ENCODE results near the gene RNH1.

Gene RNH1

DNA sequence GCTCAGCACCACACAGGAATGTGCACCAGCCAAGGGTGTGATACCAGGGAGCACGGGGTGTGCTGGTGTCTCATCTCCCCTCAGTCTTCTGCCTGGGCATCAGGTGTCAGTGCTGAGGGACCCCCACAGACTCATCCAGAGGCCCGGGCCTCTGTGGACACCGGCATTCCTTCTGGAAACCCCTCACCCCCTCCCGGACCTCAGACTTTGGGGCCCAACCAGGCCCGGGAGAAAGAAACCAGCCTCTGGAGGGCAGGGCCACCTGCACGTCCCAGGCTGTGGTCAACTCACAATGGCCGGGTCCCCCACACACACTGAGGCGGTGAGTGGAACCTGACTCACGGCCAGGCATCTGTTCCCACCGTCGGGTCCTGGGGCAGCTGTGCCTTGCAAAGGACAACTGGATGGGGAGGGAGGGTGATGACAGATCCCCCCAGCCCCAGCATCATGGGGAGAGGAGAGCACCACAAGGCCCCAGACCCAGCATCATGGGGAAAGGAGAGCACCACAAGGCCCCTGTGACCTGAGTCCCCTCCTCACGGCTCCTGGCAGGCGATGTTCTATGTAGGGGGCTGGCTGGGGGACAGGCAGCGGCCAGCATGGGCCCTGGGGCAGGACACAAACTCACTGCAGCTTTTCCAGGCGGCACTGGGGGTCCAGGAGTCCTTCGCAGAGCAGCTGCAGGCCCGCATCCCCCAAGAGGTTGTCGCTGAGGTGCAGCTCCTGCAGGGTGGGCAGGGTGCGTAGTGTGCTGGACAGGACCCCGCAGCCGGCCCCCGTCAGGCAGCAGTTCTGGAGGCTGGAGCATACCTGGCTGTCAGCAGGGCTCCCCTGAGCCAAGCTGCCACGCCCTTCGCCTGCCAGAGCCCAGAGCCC lies 7.6 kb downstream of the RNH1 start:
- DNase-seq (ENCODE audit: low read depth), result no peak

DNA sequence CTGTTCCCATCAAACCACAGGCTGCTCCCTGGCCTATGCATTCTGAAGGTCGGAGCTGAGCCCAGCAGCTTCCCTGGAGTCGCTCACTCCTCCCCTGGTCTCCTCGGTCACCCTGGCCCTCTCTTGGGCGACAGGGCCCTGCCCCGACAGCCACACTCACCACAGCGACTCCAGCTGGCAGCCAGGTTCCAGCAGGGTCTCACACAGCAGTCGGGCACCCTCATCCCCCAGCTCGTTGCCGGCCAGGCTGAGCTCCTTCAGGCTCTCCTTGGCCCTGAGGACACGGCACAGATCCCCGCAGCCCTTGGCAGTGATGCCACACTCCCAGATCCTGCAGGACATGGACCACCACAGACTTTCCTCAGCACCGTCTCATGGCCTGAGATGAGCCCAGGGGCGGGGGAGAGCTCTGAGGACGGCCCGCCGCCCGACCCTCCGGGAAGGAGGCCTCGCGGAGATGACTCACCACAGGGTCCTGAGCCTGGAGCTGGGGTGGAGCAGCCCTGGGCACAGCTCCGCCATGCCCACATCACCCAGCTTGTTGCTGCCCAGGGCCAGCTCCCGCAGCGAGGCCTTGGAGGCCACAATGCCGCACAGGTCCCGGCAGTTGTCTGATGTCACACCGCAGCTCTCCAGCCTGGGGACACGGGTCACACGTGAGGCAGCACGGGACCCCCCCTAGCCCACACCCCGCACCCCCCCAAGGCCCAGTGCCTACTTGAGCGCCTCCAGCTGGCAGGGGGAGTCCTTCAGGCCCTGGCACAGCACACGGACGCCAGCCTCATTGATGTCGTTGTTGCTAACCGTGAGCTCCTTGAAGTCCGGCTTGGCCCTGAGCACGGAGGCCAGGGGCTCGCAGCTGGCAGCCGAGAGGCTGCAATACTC lies 8.5 kb downstream of the RNH1 start:
- no peak for DNase-seq (ENCODE audit: low read depth)

DNA sequence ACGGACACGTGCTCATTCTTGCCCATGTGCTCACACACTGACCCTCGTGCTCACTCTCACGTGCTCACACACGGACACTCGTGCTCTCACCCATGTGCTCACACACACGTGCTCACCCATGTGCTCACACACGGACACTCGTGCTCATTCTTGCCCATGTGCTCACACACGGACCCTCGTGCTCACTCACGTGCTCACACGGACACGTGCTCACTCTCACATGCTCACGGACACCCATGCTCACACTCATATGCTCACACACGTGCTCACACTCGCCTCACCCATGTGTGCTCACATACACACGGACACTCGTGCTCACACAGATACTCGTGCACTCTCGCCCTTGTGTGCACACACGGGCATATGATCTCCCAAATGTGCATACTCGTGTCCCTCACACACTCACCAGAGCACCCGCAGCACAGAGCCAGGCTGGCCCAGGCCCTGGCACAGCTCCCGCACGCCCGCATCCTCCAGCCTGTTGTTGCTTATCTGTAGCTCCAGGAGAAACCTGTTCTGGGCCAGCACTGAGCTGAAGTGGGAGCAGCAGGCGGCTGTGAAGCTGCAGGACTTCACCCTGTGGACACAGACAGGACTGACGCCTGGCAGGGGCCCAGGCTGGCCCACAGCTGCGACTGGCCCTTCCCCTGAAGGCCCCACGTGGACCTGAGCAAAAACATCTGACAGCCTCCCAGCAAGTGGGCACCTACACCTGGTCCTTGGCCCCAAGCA lies 9.3 kb downstream of the RNH1 start:
- DNase-seq (ENCODE audit: low read depth), result no peak

DNA sequence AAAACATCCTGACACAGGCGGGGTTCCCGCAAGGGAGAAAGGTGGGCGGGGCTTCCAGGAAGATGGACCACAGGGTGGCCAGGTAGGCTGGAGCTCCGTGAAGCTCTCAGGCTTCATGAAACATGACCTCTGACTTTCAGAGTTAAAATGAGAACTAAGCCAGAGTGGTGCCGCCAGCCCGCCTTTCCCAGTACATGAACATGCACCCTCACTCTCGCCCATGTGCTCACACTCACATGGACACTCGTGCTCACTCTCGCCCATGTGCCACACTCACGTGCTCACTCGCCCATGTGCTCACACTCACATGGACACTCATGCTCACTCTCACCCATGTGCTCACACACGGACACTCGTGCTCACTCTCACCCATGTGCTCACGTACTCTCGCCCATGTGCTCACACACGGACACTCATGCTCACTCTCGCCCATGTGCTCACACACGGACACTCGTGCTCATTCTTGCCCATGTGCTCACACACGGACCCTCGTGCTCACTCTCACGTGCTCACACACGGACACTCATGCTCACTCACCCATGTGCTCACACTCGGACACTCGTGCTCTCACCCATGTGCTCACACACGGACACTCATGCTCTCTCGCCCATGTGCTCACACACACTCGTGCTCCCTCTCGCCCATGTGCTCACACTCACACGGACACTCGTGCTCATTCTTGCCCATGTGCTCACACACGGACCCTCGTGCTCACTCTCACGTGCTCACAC lies 10.0 kb downstream of the RNH1 start:
- DNase-seq (ENCODE audit: low read depth), result peak; percentile 25

DNA sequence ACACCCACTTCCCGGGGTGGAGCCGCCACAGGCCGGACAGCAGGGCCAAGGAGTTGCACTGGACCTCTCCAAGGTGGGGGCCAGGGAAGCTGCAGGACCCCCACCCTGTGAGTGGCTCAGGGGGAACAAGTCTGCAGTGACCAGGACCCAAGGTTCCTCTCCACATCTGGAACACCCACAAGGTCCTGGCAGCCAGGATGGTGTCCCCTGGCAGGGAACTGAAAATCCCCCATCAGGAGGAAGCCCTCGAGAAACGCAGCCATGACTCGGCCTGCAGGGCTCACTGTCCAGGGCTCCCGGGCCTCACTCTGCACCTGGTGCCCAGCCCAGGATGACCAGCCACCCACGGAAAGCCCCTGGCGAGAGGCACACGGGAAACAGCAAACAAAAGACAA lies 11.5 kb downstream of the RNH1 start:
- DNase-seq (ENCODE audit: low read depth), result no peak

DNA sequence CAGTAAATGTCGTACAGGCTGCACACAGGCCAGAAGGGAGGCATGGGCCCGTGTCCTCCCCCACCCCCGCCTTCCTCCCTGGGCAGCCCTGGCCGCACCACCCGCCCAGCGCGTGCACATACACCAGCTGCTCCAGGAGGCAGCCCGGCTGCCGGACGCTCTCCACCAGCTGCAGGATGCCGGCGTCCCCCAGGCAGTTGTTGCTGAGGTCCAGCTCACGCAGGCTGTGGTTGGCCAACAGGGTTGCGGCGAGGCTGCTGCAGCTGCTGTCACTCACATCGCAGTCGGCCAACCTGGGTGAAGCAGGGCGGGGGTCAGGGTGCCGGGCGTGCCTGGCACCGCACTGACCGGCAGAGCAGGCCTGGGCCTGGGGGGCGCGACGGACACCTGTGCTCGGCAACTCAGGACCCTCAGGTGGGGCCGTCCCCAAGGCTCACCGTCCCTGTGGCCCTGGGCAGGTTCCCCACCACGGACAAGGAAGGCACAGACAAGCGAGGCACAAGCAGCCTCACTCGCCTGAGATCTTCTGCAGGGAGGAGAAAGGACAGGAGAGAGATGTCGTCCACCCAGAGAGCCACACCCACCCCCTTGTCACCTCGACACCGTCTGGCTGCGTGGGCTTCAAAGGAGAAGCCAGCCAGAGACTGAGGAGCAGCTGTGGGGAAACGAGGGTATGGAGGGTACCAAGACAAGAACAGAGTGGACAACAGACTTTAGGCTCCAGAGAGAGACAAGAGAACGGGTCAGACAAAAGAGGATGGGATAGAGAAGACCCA lies 12.1 kb downstream of the RNH1 start:
- DNase-seq (ENCODE audit: low read depth), result no peak

DNA sequence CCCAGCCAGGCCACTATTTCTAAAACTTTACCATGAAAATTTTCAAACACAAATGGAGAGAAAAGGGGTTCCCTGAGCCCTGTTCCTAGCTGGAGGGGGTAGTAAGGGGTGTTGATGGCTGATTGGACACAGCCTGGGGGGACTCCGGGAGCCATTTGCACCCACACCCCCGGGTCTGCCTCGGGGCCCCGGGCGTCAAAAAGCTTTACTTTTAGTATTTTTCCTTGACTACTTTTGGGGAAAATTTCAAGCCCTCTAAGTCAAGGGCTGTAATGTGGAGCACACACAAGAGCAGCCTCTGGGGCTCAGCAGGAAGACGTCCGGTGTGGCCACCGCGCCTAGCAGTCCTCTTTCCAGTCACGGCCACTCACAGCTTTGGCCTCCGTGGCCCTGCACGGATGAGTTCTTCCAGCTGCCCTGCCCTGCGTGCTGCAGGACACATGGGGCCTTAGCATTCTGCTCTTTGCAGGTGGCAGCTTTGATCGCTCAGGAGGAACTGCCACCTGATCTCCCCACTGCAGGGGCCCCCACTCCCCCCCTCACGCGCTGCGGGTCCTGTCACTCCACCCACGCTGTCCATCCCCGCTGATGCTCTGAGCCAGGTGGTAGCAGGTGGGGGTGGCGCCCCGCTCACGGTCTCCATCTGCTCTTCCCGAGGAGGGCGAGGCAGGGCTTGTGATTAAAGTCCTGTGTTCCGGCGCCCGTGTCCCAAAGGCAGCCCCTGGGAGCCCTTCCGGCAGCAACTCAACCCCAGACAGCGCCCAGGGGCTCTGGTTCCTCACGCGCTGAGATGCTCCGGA lies 14.4 kb downstream of the RNH1 start:
- no peak for DNase-seq (ENCODE audit: low read depth)

DNA sequence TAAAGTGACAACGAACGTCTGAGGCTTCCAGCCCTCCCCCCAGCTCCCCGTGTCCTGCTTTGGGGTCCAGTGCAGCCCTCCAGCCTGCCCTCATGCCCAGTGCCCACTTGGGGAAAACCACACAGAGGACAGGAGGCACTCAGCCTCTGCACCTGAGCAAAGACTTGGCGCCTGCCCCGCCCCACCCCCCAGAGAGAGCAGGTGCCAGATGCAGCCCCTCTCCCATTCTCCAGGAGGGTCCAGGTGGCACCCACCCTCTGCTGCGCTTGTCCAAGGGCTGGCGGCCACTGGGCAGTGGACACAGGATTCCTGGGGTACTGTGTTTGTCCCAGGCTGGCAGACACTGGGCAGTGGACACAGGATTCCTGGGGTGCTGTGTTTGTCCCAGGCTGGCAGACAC lies 15.7 kb downstream of the RNH1 start:
- no peak for DNase-seq (ENCODE audit: low read depth)

DNA sequence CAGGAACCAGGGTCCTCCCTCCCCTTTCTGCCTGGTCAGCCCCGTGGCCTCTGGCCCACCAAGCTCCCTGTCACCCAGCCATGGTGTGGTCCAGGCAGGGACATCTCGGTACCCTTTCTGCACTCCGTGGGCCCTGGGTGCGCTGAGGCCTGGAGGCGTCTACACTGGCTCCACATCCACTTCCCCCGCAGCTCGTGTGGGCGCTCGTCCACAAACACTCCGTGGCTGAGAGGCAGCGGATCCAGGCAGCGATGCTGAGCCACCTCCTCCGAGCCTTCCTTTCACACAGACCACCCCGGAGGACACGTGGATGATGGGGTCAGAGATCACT lies 16.1 kb downstream of the RNH1 start:
- no peak for DNase-seq (ENCODE audit: low read depth)

DNA sequence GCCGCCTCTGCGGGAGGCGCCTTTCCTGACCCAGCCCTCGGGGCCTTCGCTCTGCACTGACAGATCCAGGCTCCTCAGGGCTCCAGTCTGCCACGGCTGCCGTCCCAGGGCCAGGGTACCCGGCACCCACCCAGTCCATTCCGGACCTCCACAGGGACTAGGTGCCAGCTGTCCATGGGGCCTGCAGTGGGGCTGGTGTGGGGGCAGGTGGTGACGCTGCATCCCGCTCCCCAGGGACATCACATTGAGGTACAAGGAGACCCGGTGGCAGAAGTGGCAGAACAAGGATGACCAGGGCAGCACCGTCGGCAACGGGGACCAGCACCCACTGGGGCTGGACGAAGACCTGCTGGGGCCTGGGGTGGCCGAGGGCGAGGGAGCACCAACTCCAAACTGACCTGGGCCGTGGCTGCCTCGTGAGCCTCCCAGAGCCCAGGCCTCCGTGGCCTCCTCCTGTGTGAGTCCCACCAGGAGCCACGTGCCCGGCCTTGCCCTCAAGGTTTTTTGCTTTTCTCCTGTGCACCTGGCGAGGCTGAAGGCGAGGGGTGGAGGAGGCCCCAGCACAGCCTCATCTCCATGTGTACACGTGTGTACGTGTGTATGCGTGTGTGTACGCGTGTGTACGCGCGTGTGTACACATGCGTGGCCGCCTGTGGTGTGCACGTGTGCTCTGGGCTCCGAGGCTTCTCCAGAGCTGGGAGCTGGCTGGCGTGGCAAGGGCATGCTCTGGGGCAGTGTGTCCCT lies 16.7 kb downstream of the RNH1 start:
- DNase-seq (ENCODE audit: low read depth), result no peak

DNA sequence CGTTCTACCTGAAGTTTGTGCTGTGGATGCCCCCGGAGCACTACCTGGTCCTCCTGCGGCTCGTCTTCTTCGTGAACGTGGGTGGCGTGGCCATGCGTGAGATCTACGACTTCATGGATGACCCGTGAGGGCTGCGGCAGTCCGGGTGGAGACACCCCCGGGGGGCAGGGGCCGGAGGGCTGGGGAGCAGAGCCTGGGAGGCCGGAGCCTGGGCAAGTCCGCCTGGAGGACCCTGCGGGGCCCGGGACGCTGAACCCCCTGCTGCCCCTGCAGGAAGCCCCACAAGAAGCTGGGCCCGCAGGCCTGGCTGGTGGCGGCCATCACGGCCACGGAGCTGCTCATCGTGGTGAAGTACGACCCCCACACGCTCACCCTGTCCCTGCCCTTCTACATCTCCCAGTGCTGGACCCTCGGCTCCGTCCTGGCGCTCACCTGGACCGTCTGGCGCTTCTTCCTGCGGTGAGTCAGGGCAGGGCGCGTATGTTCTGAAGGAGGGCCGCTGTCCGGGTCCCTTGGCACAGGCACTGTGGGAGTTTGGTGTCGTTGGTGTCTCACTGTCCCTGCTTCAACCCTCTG lies 17.3 kb downstream of the RNH1 start:
- DNase-seq (ENCODE audit: low read depth), result no peak

DNA sequence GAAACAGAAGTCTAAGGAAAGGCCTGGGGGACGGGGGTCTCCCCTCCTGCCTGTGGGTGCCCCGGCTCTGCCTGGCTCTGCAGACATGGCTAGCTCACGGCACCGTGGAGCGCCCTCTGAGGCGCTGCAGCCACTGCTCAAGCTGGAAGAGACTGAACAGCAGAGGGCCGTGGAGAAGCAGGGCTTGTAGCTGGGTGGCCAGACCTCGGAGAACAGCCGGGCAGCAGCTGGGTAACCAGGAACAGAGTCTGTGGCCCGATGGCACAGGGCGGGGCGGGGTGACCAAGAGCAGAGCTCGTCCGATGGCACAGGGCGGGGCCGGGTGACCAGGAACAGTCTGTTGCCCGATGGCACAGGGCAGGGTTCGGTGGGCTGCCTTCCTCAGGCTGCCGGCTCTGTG lies 18.1 kb downstream of the RNH1 start:
- no peak for DNase-seq (ENCODE audit: low read depth)

DNA sequence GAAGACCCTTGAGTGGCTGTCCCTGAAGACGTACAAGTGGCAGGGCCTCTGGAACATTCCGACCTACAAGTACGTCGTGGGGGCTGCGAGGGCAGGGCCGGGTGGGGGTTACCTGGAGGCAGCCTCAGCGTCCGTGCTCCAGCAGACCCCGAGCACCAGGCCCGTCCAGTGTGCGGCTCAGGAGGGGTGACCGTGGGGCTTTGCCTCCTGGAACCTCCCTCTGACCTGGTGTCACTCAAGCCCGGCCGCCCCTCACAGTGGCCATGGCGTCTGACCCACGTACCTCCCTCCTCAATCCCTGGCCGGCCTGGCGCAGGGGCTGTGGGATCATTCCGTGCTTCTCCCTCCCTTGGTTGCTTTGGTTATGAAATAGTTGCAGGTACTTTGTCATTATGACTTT lies 18.5 kb downstream of the RNH1 start:
- no peak for DNase-seq (ENCODE audit: low read depth)

DNA sequence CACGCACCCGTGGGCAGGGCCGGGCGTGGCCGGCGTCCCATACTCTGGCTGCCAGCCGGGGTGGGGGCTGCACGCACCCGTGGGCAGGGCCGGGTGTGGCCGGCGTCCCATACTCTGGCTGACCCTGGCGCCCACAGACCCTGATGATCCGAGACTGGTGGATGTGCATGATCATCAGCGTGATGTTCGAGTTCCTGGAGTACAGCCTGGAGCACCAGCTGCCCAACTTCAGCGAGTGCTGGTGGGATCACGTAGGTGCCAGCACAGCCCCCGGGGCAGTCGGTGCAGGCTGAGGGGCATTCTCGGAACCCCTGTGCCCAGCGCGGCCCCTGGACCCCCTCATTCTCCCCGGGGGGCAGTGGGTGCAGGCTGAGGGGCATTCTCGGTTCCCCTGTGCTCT lies 19.0 kb downstream of the RNH1 start:
- DNase-seq (ENCODE audit: low read depth), result no peak

DNA sequence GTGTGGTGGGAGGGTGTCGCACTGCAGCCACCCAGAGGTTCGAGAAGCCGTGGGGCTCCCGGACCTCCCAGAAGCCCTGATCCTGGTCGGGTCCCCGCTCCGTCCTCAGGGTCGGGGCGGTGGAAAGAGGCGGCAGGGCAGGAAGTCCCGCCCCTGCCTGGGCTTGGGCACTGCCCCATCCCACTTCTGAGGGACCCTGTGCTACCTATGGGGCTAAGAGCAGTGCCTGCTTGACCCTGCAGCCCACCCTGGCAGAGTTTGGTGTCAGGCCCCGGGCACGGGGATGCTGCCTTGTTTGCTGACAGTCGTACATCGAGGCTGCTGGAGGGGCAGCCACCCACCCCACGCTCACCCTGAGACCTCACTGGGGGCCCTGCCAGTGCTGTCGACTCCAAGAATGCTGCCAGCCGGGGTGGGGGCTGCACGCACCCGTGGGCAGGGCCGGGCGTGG lies 19.4 kb downstream of the RNH1 start:
- no peak for DNase-seq (ENCODE audit: low read depth)

DNA sequence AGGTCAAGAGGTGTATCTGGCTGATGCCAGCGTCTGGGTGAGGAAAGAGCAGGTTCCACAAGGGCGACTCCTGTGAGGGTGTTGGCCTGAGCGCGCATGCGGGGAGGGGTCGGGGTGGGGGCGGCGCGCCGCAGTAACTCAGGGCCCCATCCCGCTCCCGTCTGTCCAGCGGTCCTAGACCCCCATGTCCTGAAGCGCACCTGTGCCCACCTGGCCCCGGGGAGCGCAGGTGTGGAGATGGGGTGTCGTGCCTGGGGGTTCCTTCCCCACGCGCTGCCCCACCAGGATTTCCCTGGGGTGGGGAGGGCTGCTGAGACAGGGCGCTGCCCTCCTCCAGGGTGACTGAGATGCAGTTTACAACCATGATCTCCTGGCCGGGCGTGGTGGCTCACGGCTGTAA lies 20.9 kb downstream of the RNH1 start:
- no peak for DNase-seq (ENCODE audit: low read depth)

DNA sequence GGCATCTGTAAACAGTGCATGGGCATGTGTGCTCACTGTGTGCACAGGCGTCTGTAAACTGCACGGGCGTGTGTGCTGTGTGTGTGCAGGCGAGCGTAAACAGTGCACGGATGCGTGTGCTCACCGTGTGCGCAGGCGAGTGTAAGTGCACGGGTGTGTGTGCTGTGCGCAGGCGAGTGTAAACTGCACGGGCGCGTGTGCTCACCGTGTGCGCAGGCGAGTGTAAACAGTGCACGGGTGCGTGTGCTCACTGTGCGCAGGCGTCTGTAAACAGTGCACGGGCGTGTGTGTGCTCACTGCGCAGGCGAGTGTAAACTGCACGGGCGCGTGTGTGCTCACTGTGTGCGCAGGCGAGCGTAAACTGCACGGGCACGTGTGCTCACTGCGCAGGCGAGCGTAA lies 22.4 kb downstream of the RNH1 start:
- no peak for DNase-seq (ENCODE audit: low read depth)

DNA sequence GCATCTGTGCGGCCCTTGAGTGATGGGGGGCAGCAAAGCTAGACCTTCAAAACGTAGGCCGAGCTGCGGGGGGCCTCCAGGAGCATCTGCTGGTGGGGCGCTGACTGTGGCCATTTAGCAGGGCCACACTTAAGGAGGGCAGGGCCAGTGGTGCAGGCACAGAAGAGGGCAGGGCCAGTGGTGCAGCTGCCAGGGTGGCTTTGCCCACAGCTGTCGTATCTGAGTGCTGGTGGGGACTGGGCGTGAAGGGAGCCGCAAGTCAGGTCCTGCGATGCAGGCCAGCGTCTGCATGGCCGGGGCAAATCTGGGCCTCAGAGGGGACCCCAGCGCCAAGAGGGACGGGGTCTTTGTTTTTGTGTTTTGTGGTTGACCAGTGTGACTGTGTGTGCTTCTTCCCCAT lies 27.7 kb downstream of the RNH1 start:
- no peak for DNase-seq (ENCODE audit: low read depth)

DNA sequence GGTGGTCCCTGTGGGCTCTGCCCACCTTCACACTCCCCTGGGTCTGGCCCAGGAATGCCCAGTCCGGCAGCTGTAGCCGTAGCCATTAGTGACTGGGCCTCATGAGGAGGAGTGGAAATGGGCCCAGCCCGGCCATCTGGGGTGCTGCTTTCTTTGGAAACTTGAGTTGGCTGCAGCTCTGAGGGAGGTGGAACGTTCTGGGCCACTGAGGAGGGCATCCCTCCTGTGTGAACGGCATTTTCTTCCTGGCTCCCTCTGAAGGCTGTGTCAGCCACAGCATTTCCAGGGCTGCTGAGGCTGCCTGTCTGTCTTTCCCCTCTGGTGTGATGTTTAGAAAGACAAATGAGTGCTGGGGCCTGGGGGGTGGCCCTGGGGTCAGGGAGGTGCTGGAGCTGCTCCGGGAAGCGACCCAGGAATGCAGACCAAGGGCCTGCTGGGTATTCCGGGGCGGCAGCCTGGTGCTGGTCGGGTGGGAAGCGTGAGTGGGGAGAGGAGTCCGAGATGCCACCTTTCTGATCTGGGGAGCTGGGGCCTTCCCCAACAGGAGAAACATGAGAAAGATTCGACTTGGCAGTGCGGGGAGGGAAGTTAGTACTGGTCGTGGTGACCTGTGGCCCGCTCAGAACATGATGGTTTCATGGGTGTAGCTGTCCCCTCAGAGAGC lies 29.9 kb downstream of the RNH1 start:
- no peak for DNase-seq (ENCODE audit: low read depth)
